Esophagus squamous epithelium (tissue), 5 donors: Measurements from ENCODE around the gene OTOF. TPM values are rescaled to one million over a fixed set of nuclear protein-coding genes. Genes with fewer than 3 reads are reported as not detected.
A peak's percentile ranks its signal among the peaks of the same experiment; 100 is the strongest.

Experiments used
- DNase-seq: peaks from one replicate; lab custom pipeline; 2025; lab: John Stamatoyannopoulos, UW
- H3K27ac ChIP-seq, 4 donors: fragments of 200-600 bp; sonication (generic); one replicate each; pipeline ENCODE4 v1.5.1; 2016 to 2019; ENCODE audit warnings: mild to moderate bottlenecking in 1 of 4
- H3K27me3 ChIP-seq, 4 donors: fragments of 200-600 bp; sonication (generic); 1 replicate in 3 of 4; 2 replicates in 1 of 4; pipeline versions ENCODE4 v1.5.1 to v1.6.0; 2017 to 2021; ENCODE audit warnings: antibody characterized with exemption in 1 of 4
- H3K36me3 ChIP-seq, 3 donors: fragments of 200-600 bp; sonication (generic); one replicate each; pipeline ENCODE4 v1.5.1; 2016 to 2019
- H3K4me1 ChIP-seq, 3 donors: fragments of 200-600 bp; sonication (generic); one replicate each; pipeline ENCODE4 v1.5.1; 2017 to 2019
- H3K4me3 ChIP-seq, 4 donors: fragments of 200-600 bp; sonication (generic); 1 replicate in 3 of 4; 2 replicates in 1 of 4; pipeline ENCODE4 v1.5.1; 2016 to 2019; ENCODE audit warnings: mild to moderate bottlenecking in 2 of 4, moderate library complexity in 1 of 4
- H3K9me3 ChIP-seq, 3 donors: fragments of 200-600 bp; sonication (generic); one replicate each; pipeline ENCODE4 v1.5.1; 2016 to 2019
- POLR2A ChIP-seq, 4 donors: fragments of 450-650 bp; IDR thresholded peaks; one replicate each; pipeline ENCODE4 v1.6.1; 2017; ENCODE audit warnings: antibody characterized with exemption in 4 of 4, mild to moderate bottlenecking in 4 of 4, moderate library complexity in 3 of 4
- WGBS, 2 donors: methylation state at CpG; one replicate each; pipeline ENCODE4 v1.1.5; 2018; 5-methylcytosine and 5-hydroxymethylcytosine counted together
- intact Hi-C: fragments of 100-400 bp; cut with DNase I; formaldehyde crosslinking; loops from one replicate; pipeline ENCODE4 v1.15.0; 2022
- total RNA-seq, 4 donors: library from RNA; depleted of rRNA; stranded (reverse); fragments of >200 nt; gene quantifications; one replicate each; pipeline ENCODE4 v1.1.0, GENCODE V29; 2016
- TF ChIP-seq, protein P1 (sequence below), 6 experiments: fragments of 450-650 bp in 4 of 6; fragments of 200-600 bp in 2 of 6; sonication (generic) in 2 of 6; IDR thresholded peaks; one replicate each; pipeline ENCODE4 v1.5.1; 2016 to 2019; ENCODE audit warnings: antibody characterized with exemption in 6 of 6, mild to moderate bottlenecking in 4 of 6, moderate library complexity in 4 of 6
- donor health status: DM: yes; HTN: yes; CAD: no.

OTOF gene
- total RNA-seq, 4 donors from 2014 or later, result under 0.01 to 0.56 TPM; not detected in 2

DNA sequence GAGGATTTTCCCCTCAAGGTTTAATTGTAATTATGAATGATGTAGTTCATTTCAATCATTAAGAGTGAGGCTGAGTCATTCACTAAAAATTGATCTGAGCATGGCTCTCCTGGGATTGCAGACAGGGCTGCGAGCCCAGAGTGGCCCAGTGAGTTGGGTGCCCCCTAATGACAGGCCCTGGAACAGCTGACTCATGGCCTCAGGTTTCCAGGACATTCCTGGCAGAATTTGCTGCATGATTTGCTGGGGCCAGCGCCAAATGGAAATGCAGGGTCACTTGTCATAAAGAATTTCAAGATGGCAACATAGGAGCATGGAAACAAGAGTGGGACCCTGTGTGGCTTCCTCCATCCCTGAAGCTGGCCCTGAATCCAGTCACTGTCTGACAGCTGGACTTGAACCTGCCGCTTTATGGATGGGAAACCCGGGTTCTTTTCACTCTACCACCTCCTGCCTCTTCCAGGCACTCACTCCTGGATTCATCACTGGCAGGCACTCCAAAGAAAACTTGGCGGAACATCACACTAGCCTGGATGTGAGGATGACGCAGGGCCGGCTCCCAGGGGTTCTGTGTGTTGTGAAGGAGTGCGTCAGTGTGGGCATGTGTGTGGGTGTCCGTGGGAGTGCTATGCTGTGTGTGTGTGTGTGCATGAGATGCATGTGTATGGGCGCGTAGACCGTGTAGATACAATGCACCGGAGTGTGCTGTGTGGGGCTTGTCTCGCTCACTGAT, 15.2 kb downstream of the OTOF start:
- Histone ChIP-seq H3K36me3 (no peaks in the 10 kb centered on the region), H3K9me3 (no peaks in the 10 kb centered on the region), H3K4me1 (no peaks in the 10 kb centered on the region), H3K27me3 (peaks cover 0 to 3% (median 0%) of the 10 kb centered on the region in 4 donors), H3K27ac (no peak overlapping the region), H3K4me3 (no peak overlapping the region)
- WGBS, 2 donors, result 79 to 91% methylated on average over 11 to 13 of the region's 14 CpGs
- TF ChIP-seq, protein P1, sequence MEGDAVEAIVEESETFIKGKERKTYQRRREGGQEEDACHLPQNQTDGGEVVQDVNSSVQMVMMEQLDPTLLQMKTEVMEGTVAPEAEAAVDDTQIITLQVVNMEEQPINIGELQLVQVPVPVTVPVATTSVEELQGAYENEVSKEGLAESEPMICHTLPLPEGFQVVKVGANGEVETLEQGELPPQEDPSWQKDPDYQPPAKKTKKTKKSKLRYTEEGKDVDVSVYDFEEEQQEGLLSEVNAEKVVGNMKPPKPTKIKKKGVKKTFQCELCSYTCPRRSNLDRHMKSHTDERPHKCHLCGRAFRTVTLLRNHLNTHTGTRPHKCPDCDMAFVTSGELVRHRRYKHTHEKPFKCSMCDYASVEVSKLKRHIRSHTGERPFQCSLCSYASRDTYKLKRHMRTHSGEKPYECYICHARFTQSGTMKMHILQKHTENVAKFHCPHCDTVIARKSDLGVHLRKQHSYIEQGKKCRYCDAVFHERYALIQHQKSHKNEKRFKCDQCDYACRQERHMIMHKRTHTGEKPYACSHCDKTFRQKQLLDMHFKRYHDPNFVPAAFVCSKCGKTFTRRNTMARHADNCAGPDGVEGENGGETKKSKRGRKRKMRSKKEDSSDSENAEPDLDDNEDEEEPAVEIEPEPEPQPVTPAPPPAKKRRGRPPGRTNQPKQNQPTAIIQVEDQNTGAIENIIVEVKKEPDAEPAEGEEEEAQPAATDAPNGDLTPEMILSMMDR (IDR thresholded peaks at IDR 0.05), result peak in 5 of 6 experiments; percentile 11 to 49 (median 22)
- TF ChIP-seq POLR2A (IDR thresholded peaks at IDR 0.05), result no peak
- intact Hi-C loops, result loop anchor here (10.0 kb wide), 1 partner anchor 138 kb away; no protein-coding TSS in a partner anchor
- no peak for DNase-seq

DNA sequence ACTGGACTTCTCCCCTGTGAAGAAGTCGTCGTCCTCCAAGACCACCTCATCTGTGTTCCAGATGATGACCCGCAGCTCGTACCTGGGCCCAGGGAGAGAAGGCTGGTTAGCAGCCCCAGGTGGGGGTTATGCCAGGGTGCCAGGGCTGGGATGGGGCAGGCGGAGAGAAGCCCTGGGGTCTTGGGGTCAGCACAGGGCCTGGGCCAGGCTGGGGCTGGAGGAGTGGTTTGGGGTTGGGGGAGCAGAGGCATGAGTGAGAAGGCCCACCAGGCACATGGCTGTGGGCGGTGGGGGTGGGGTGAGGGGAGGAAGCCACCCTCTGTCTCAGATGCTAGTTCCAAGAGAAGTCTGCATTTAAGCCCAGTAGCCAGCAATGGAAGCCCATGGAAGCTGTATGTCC, 15.8 kb downstream of the OTOF start:
- H3K9me3 ChIP-seq, result no peaks in the 10 kb centered on the region
- H3K36me3 ChIP-seq, result no peaks in the 10 kb centered on the region
- peaks cover 0 to 3% (median 0%) of the 10 kb centered on the region in 4 donors for H3K27me3 ChIP-seq
- no peak overlapping the region for H3K4me3 ChIP-seq
- TF ChIP-seq, protein P1 (IDR thresholded peaks at IDR 0.05), result no peak
- TF ChIP-seq POLR2A (IDR thresholded peaks at IDR 0.05), result no peak
- 100% methylated on average over 1 of the region's 6 CpGs; no CpG with 5 or more reads in 1 of the 2 donors for WGBS, 2 donors
- intact Hi-C loops, result loop anchor here (10.0 kb wide), 1 partner anchor 137 kb away; no protein-coding TSS in a partner anchor
- DNase-seq, result no peak
- no peak overlapping the region for H3K27ac ChIP-seq
- no peaks in the 10 kb centered on the region for H3K4me1 ChIP-seq

DNA sequence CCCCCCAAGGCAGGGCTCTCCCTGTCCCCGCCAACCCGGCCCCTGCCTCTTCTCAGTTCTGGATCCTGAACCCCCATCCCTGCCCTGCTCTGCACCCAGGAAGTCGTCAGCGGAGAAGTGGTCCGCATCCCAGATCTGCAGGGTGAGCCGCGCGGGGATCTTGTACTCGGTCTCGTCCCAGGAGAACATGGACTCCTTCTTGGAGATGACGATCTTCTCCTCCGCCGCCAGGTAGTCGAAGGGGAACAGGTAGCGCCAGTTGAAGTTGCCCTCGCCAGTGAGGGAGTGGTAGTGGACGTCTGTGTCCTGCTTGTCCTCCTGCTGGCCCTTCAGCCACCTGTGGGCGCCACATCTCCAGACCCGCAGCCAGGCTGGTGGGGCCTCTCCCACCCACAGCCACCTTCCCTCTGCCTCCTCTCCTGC, 16.3 kb downstream of the OTOF start:
- no peak for TF ChIP-seq POLR2A (IDR thresholded peaks at IDR 0.05)
- TF ChIP-seq, protein P1 (IDR thresholded peaks at IDR 0.05), result no peak
- DNase-seq, result no peak
- H3K27me3 ChIP-seq, result peaks cover 0 to 3% (median 0%) of the 10 kb centered on the region in 4 donors
- no peaks in the 10 kb centered on the region for H3K9me3 ChIP-seq
- H3K27ac ChIP-seq, result no peak overlapping the region
- H3K4me1 ChIP-seq, result peaks cover 0 to 4% (median 0%) of the 10 kb centered on the region in 3 donors
- no peak overlapping the region for H3K4me3 ChIP-seq
- intact Hi-C loops, result loop anchor here (10.0 kb wide), 1 partner anchor 137 kb away; no protein-coding TSS in a partner anchor
- 82% methylated on average over 9 of the region's 19 CpGs; no CpG with 5 or more reads in 1 of the 2 donors for WGBS, 2 donors
- H3K36me3 ChIP-seq, result no peaks in the 10 kb centered on the region

DNA sequence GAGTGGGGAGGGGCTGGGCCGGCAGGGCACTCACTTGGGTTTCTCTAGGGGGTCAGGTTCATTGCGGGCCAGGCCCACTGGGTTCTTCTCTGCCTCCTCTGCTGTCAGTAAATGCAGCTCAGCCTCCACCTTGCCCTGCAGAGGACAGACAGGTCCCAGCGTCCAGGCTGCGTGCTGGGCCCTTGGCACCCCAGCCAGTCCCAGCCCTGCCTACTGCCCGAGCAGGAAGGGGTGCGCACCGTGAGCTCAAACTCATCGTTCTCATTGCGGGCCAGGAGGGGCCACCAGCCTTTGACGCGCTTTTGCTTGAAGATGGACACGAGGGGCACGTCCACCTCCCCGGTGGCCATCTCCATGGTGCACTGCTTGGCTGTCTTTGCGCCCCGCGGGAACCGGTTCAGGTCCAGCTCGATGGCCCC, 17.3 kb downstream of the OTOF start:
- TF ChIP-seq, protein P1 (IDR thresholded peaks at IDR 0.05), result no peak
- no peak for TF ChIP-seq POLR2A (IDR thresholded peaks at IDR 0.05)
- Histone ChIP-seq H3K9me3 (no peaks in the 10 kb centered on the region), H3K4me3 (no peak overlapping the region), H3K27ac (no peak overlapping the region), H3K27me3 (peaks cover 0 to 3% (median 0%) of the 10 kb centered on the region in 4 donors), H3K36me3 (no peaks in the 10 kb centered on the region), H3K4me1 (peaks cover 0 to 14% (median 0%) of the 10 kb centered on the region in 3 donors)
- no peak for DNase-seq
- intact Hi-C loops, result loop anchor here (10.0 kb wide), 1 partner anchor 136 kb away; no protein-coding TSS in a partner anchor
- WGBS, 2 donors, result 85 to 87% methylated on average over 3 to 5 of the region's 19 CpGs
